ENCODE measurements around the gene CCSER1. TPM values are rescaled to one million over a fixed set of nuclear protein-coding genes. Genes with fewer than 3 reads are reported as not detected.

CCSER1 gene
- polyA plus RNA-seq, 1 experiment, result not detected

DNA sequence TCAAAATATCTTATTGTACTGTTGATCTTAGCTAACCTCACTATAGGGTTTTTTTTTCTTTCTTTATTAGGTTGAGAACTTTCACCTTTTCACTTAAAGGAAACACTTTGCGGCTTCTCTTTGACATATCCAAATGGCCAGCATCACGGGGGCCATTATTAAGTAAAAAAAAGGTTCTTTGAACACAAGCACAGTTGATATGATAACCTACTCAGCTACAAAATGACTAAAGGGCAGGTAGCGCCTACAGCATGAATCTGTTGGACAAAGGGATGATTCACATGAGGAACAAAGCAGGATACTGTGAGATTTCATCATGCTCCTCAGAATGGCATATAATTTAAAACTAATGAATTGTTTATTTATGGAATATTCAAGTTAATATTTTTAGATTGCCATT, 119.6 kb downstream of the CCSER1 start:
- TF ChIP-seq, protein P1, sequence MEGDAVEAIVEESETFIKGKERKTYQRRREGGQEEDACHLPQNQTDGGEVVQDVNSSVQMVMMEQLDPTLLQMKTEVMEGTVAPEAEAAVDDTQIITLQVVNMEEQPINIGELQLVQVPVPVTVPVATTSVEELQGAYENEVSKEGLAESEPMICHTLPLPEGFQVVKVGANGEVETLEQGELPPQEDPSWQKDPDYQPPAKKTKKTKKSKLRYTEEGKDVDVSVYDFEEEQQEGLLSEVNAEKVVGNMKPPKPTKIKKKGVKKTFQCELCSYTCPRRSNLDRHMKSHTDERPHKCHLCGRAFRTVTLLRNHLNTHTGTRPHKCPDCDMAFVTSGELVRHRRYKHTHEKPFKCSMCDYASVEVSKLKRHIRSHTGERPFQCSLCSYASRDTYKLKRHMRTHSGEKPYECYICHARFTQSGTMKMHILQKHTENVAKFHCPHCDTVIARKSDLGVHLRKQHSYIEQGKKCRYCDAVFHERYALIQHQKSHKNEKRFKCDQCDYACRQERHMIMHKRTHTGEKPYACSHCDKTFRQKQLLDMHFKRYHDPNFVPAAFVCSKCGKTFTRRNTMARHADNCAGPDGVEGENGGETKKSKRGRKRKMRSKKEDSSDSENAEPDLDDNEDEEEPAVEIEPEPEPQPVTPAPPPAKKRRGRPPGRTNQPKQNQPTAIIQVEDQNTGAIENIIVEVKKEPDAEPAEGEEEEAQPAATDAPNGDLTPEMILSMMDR (IDR thresholded peaks at IDR 0.05; ENCODE audit: insufficient read depth, low read depth, low read length), result no peak
- POLR2A ChIA-PET, result no interaction called here
- no peak overlapping the region for H3K4me3 ChIP-seq (ENCODE audit: low read depth, low read length)
- no peaks in the 10 kb centered on the region for H3K36me3 ChIP-seq (ENCODE audit: control insufficient read depth, insufficient read depth, low read length)
- CTCF ChIA-PET, result no interaction called here
- no peak for DNase-seq (ENCODE audit: low read depth)
- H3K27me3 ChIP-seq (ENCODE audit: control insufficient read depth, insufficient read depth, low read length), result no peaks in the 10 kb centered on the region

DNA sequence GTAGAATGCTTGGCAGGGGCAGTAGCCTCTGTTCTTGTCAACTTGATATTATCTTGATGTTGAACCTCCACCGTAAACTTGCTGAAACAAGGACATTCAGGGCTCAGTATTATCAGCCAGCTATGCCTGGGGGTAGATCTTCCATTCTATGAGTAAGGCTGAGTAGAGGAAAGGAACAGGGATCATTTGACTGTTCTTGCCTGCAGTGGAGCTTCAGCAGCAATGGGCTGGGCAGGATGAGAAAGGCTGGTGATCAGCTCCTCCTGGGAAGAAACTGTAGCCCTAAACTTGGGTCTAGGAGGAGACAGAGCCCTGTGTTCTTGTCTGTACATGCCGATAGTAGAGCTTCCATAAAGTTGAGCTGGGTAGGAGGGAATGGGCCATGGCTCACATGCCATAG, 127.2 kb downstream of the CCSER1 start:
- POLR2A ChIA-PET, result no interaction called here
- Histone ChIP-seq H3K27me3 (ENCODE audit: control insufficient read depth, insufficient read depth, low read length) (no peaks in the 10 kb centered on the region), H3K36me3 (ENCODE audit: control insufficient read depth, insufficient read depth, low read length) (no peaks in the 10 kb centered on the region), H3K4me3 (ENCODE audit: low read depth, low read length) (no peak overlapping the region)
- no peak for DNase-seq (ENCODE audit: low read depth)
- TF ChIP-seq, protein P1 (IDR thresholded peaks at IDR 0.05; ENCODE audit: insufficient read depth, low read depth, low read length), result no peak
- CTCF ChIA-PET, result interaction anchor here (1.0 kb wide), 1 partner anchor 11 kb away, joined by 3 read pairs; no protein-coding TSS in a partner anchor

DNA sequence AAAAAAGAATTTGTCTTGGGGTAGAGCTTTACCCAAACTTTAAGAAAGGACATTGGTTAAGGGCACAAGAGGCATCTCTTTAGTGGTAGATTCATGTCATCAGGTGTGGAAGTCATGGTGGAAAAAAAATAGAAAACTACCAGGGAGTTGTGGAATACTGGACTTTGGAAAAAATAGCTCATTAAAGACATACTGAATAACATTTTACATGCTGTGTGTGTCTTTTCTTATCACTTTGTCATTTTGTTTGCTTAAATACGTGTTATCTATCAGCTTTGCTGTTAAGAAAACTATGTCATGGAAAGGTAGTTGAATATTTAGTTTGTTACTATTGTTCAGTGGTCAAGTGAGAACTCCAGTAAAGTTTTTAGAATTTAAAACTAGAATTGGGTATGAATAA, 147.0 kb downstream of the CCSER1 start:
- POLR2A ChIA-PET, result no interaction called here
- TF ChIP-seq, protein P1 (IDR thresholded peaks at IDR 0.05; ENCODE audit: insufficient read depth, low read depth, low read length), result no peak

DNA sequence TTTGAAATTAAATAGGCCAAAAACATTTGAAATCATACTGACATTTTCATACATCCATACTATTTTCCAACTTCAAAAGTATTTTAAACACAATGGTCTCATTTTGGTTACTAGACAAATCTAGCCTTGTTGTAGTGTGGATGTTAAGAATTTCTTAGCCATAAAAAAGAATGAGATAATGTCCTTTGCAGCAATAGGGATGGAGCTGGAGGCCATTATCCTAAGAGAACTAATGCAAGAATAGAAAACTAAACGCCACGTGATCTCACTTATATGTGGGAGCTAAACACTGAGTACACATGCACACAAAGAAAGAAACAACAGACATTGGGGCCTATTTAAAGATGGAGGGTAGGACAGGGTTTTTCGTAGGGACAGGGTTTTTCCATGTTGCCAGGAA, 153.8 kb downstream of the CCSER1 start:
- ChIA-PET CTCF (no interaction called here), POLR2A (no interaction called here)
- no peaks in the 10 kb centered on the region for H3K27me3 ChIP-seq (ENCODE audit: control insufficient read depth, insufficient read depth, low read length)
- no peaks in the 10 kb centered on the region for H3K36me3 ChIP-seq (ENCODE audit: control insufficient read depth, insufficient read depth, low read length)
- no peak overlapping the region for H3K4me3 ChIP-seq (ENCODE audit: low read depth, low read length)
- TF ChIP-seq, protein P1 (IDR thresholded peaks at IDR 0.05; ENCODE audit: insufficient read depth, low read depth, low read length), result no peak
- no peak for DNase-seq (ENCODE audit: low read depth)

More for the DNA sequence above, 147.0 kb downstream of the CCSER1 start:
- no peak overlapping the region for H3K4me3 ChIP-seq (ENCODE audit: low read depth, low read length)
- DNase-seq (ENCODE audit: low read depth), result no peak
- CTCF ChIA-PET, result no interaction called here
- H3K36me3 ChIP-seq (ENCODE audit: control insufficient read depth, insufficient read depth, low read length), result no peaks in the 10 kb centered on the region
- H3K27me3 ChIP-seq (ENCODE audit: control insufficient read depth, insufficient read depth, low read length), result no peaks in the 10 kb centered on the region

GRCh38 chr4:90281541-90282355, 154.6 kb downstream of the CCSER1 start:
- ChIA-PET CTCF (no interaction called here), POLR2A (no interaction called here)
- no peak overlapping the region for H3K4me3 ChIP-seq (ENCODE audit: low read depth, low read length)
- DNase-seq (ENCODE audit: low read depth), result no peak
- H3K36me3 ChIP-seq (ENCODE audit: control insufficient read depth, insufficient read depth, low read length), result no peaks in the 10 kb centered on the region
- TF ChIP-seq, protein P1 (IDR thresholded peaks at IDR 0.05; ENCODE audit: insufficient read depth, low read depth, low read length), result no peak
- H3K27me3 ChIP-seq (ENCODE audit: control insufficient read depth, insufficient read depth, low read length), result no peaks in the 10 kb centered on the region

Data from BJ (cell line).